ENCODE results near the gene SLC52A1. TPM values are rescaled to one million over a fixed set of nuclear protein-coding genes. Genes with fewer than 3 reads are reported as not detected.
A peak's percentile ranks its signal among the peaks of the same experiment; 100 is the strongest.

Gene SLC52A1
- total RNA-seq, 1 donor from 2014 or later: 0.23 TPM

- no peak overlapping the region for H3K27ac Mint-ChIP-seq
- no peaks in the 10 kb centered on the region for H3K9me3 Mint-ChIP-seq
- DNase-seq (ENCODE audit: low spot score): no peak
- peaks cover 23% of the 10 kb centered on the region for H3K36me3 Mint-ChIP-seq (ENCODE audit: low read depth)
- H3K4me3 Mint-ChIP-seq: no peak overlapping the region
- intact Hi-C loops (cut with micrococcal nuclease): no loop called here
- H3K4me1 Mint-ChIP-seq (ENCODE audit: low read depth): peaks cover 26% of the 10 kb centered on the region
- no peaks in the 10 kb centered on the region for H3K27me3 Mint-ChIP-seq (ENCODE audit: insufficient read depth)
Observed at GRCh38 chr17:5027299-5027698, 7.9 kb downstream of the SLC52A1 start.

GRCh38 chr17:5024604-5025003, 10.6 kb downstream of the SLC52A1 start:
- no peak for DNase-seq (ENCODE audit: low spot score)
- H3K27ac Mint-ChIP-seq: no peak overlapping the region
- no peaks in the 10 kb centered on the region for H3K9me3 Mint-ChIP-seq
- H3K4me3 Mint-ChIP-seq: no peak overlapping the region
- peaks cover 11% of the 10 kb centered on the region for H3K4me1 Mint-ChIP-seq (ENCODE audit: low read depth)
- peaks cover 38% of the 10 kb centered on the region for H3K36me3 Mint-ChIP-seq (ENCODE audit: low read depth)
- intact Hi-C loops (cut with micrococcal nuclease): no loop called here
- H3K27me3 Mint-ChIP-seq (ENCODE audit: insufficient read depth): no peaks in the 10 kb centered on the region

- Mint-ChIP-seq H3K4me3 (no peak overlapping the region), H3K27ac (no peak overlapping the region), H3K27me3 (ENCODE audit: insufficient read depth) (no peaks in the 10 kb centered on the region), H3K36me3 (ENCODE audit: low read depth) (peaks cover 42% of the 10 kb centered on the region), H3K9me3 (no peaks in the 10 kb centered on the region), H3K4me1 (ENCODE audit: low read depth) (peaks cover 20% of the 10 kb centered on the region)
- intact Hi-C loops (cut with micrococcal nuclease): no loop called here
- DNase-seq (ENCODE audit: low spot score): no peak
Observed at GRCh38 chr17:5023588-5024147, 11.6 kb downstream of the SLC52A1 start.

- Mint-ChIP-seq H3K4me1 (ENCODE audit: low read depth) (peaks cover 20% of the 10 kb centered on the region), H3K9me3 (no peaks in the 10 kb centered on the region), H3K27me3 (ENCODE audit: insufficient read depth) (no peaks in the 10 kb centered on the region), H3K36me3 (ENCODE audit: low read depth) (peaks cover 39% of the 10 kb centered on the region), H3K27ac (no peak overlapping the region), H3K4me3 (no peak overlapping the region)
- DNase-seq (ENCODE audit: low spot score): no peak
- intact Hi-C loops (cut with micrococcal nuclease): no loop called here
Observed at GRCh38 chr17:5022171-5022711, 13.0 kb downstream of the SLC52A1 start.

GRCh38 chr17:5020502-5021023, 14.7 kb downstream of the SLC52A1 start:
- Mint-ChIP-seq H3K4me3 (no peak overlapping the region), H3K27ac (no peak overlapping the region), H3K4me1 (ENCODE audit: low read depth) (peaks cover 26% of the 10 kb centered on the region), H3K36me3 (ENCODE audit: low read depth) (peaks cover 45% of the 10 kb centered on the region), H3K9me3 (no peaks in the 10 kb centered on the region), H3K27me3 (ENCODE audit: insufficient read depth) (no peaks in the 10 kb centered on the region)
- intact Hi-C loops (cut with micrococcal nuclease): no loop called here
- no peak for DNase-seq (ENCODE audit: low spot score)

- Mint-ChIP-seq H3K27me3 (ENCODE audit: insufficient read depth) (no peaks in the 10 kb centered on the region), H3K27ac (peak overlapping the region; percentile 80), H3K4me1 (ENCODE audit: low read depth) (peaks cover 24% of the 10 kb centered on the region), H3K4me3 (no peak overlapping the region), H3K9me3 (no peaks in the 10 kb centered on the region), H3K36me3 (ENCODE audit: low read depth) (peaks cover 42% of the 10 kb centered on the region)
- DNase-seq (ENCODE audit: low spot score): no peak
- intact Hi-C loops (cut with micrococcal nuclease): no loop called here
Observed at GRCh38 chr17:5019475-5019956, 15.7 kb downstream of the SLC52A1 start.

- Mint-ChIP-seq H3K4me3 (no peak overlapping the region), H3K9me3 (no peaks in the 10 kb centered on the region), H3K27me3 (ENCODE audit: insufficient read depth) (no peaks in the 10 kb centered on the region), H3K4me1 (ENCODE audit: low read depth) (peaks cover 36% of the 10 kb centered on the region), H3K27ac (no peak overlapping the region), H3K36me3 (ENCODE audit: low read depth) (peaks cover 37% of the 10 kb centered on the region)
- intact Hi-C loops (cut with micrococcal nuclease): no loop called here
- no peak for DNase-seq (ENCODE audit: low spot score)
Observed at GRCh38 chr17:5014357-5014756, 20.9 kb downstream of the SLC52A1 start.

- intact Hi-C loops (cut with micrococcal nuclease): no loop called here
- H3K27me3 Mint-ChIP-seq (ENCODE audit: insufficient read depth): no peaks in the 10 kb centered on the region
- peak overlapping the region; percentile 41 for H3K4me3 Mint-ChIP-seq
- no peak for DNase-seq (ENCODE audit: low spot score)
- no peaks in the 10 kb centered on the region for H3K9me3 Mint-ChIP-seq
- peaks cover 27% of the 10 kb centered on the region for H3K4me1 Mint-ChIP-seq (ENCODE audit: low read depth)
- H3K27ac Mint-ChIP-seq: peak overlapping the region; percentile 87
- H3K36me3 Mint-ChIP-seq (ENCODE audit: low read depth): peaks cover 49% of the 10 kb centered on the region
Observed at GRCh38 chr17:5011928-5012327, 23.3 kb downstream of the SLC52A1 start.

- Mint-ChIP-seq H3K9me3 (no peaks in the 10 kb centered on the region), H3K27ac (no peak overlapping the region), H3K4me1 (ENCODE audit: low read depth) (peaks cover 14% of the 10 kb centered on the region), H3K36me3 (ENCODE audit: low read depth) (peaks cover 55% of the 10 kb centered on the region), H3K4me3 (no peak overlapping the region), H3K27me3 (ENCODE audit: insufficient read depth) (no peaks in the 10 kb centered on the region)
- no peak for DNase-seq (ENCODE audit: low spot score)
- intact Hi-C loops (cut with micrococcal nuclease): no loop called here
Observed at GRCh38 chr17:5003214-5003867, 31.9 kb downstream of the SLC52A1 start.

- H3K36me3 Mint-ChIP-seq (ENCODE audit: low read depth): peaks cover 46% of the 10 kb centered on the region
- no peak for DNase-seq (ENCODE audit: low spot score)
Observed at GRCh38 chr17:5002121-5002788, 33.0 kb downstream of the SLC52A1 start.

GRCh38 chr17:5000237-5000639, 35.0 kb downstream of the SLC52A1 start:
- H3K27me3 Mint-ChIP-seq (ENCODE audit: insufficient read depth): peaks cover 5% of the 10 kb centered on the region
- no peak overlapping the region for H3K27ac Mint-ChIP-seq
- no peaks in the 10 kb centered on the region for H3K9me3 Mint-ChIP-seq
- peaks cover 15% of the 10 kb centered on the region for H3K4me1 Mint-ChIP-seq (ENCODE audit: low read depth)
- no peak for DNase-seq (ENCODE audit: low spot score)
- intact Hi-C loops (cut with micrococcal nuclease): no loop called here
- peaks cover 37% of the 10 kb centered on the region for H3K36me3 Mint-ChIP-seq (ENCODE audit: low read depth)
- peak overlapping the region; percentile 90 for H3K4me3 Mint-ChIP-seq

More at GRCh38 chr17:5002121-5002788, 33.0 kb downstream of the SLC52A1 start:
- intact Hi-C loops (cut with micrococcal nuclease): no loop called here
- Mint-ChIP-seq H3K27me3 (ENCODE audit: insufficient read depth) (no peaks in the 10 kb centered on the region), H3K4me1 (ENCODE audit: low read depth) (peaks cover 14% of the 10 kb centered on the region), H3K4me3 (no peak overlapping the region), H3K9me3 (no peaks in the 10 kb centered on the region), H3K27ac (no peak overlapping the region)

GRCh38 chr17:4999430-5000093, 35.7 kb downstream of the SLC52A1 start:
- H3K27me3 Mint-ChIP-seq (ENCODE audit: insufficient read depth): peaks cover 8% of the 10 kb centered on the region
- H3K9me3 Mint-ChIP-seq: no peaks in the 10 kb centered on the region
- peaks cover 31% of the 10 kb centered on the region for H3K36me3 Mint-ChIP-seq (ENCODE audit: low read depth)
- DNase-seq (ENCODE audit: low spot score): no peak
- H3K4me3 Mint-ChIP-seq: peak overlapping the region; percentile 90
- H3K4me1 Mint-ChIP-seq (ENCODE audit: low read depth): peaks cover 19% of the 10 kb centered on the region
- H3K27ac Mint-ChIP-seq: peak overlapping the region; percentile 90
- intact Hi-C loops (cut with micrococcal nuclease): loop anchor here (5.0 kb wide), 1 partner anchor 283 kb away; the partner anchor contains the start of gene RABEP1

All from activated T-helper 1 cell treated with anti-CD3 and anti-CD28 coated beads, Interleukin-12 subunit alpha, Interleukin-12 subunit beta, Interleukin-2, Interleukin-4 antibody, amounts not matched to agents 30 ng/mL and 10 ng/mL and 1 ng/mL, durations not matched to agents 14 hours and 24 hours and 36 hours (primary cell).